ENCODE results near the gene PARN.
"Not testable (repeated sequence)": the region's sequence is repeated elsewhere in the genome, so short reads cannot be mapped to it uniquely, and the experiment has no call there.

DNA sequence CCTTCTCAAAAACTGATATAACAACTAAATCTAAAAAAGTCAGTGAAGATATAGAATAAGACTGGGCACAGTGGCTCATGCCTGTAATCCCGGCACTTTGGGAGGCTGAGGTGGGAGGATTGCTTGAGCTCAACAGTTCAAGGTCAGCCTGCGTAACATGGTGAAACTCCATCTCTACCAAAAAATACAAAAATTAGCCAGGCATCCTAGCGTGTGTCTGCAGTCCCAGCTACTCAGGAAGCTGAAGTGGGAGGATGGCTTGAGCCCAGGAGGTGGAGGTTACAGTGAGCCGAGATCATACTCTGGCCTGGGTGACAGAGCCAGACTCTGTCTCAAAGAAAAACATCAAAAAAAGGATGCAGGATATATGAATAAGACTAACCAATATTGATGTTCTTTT lies 85.2 kb downstream of the PARN start:
- TF ChIP-seq, protein P1, sequence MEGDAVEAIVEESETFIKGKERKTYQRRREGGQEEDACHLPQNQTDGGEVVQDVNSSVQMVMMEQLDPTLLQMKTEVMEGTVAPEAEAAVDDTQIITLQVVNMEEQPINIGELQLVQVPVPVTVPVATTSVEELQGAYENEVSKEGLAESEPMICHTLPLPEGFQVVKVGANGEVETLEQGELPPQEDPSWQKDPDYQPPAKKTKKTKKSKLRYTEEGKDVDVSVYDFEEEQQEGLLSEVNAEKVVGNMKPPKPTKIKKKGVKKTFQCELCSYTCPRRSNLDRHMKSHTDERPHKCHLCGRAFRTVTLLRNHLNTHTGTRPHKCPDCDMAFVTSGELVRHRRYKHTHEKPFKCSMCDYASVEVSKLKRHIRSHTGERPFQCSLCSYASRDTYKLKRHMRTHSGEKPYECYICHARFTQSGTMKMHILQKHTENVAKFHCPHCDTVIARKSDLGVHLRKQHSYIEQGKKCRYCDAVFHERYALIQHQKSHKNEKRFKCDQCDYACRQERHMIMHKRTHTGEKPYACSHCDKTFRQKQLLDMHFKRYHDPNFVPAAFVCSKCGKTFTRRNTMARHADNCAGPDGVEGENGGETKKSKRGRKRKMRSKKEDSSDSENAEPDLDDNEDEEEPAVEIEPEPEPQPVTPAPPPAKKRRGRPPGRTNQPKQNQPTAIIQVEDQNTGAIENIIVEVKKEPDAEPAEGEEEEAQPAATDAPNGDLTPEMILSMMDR (IDR thresholded peaks at IDR 0.05): not testable (repeated sequence)
- TF ChIP-seq POLR2AphosphoS5 (IDR thresholded peaks at IDR 0.05): not testable (repeated sequence)

Measured in breast epithelium (tissue), 3 donors.